Measurements from ENCODE around the gene SIGMAR1. TPM values are rescaled to one million over a fixed set of nuclear protein-coding genes. Genes with fewer than 3 reads are reported as not detected.

Gene SIGMAR1
- total and polyA plus RNA-seq, 2 experiments from 2014 or later = 126 to 240 TPM

GRCh38 chr9:34606905-34607304 lies 30.7 kb downstream of the SIGMAR1 start:
- no peaks in the 10 kb centered on the region for H3K36me3 ChIP-seq (replicated peaks; ENCODE audit: insufficient read depth, low read depth)
- peak overlapping the region; percentile 67 for H3K27ac ChIP-seq
- H3K4me1 ChIP-seq (ENCODE audit: insufficient read depth) = peaks cover 9% of the 10 kb centered on the region
- no peak overlapping the region for H3K4me3 ChIP-seq
- no peak overlapping the region for H2AFZ ChIP-seq
- H3K27me3 ChIP-seq = no peaks in the 10 kb centered on the region
- TF ChIP-seq EZH2 (IDR thresholded peaks at IDR 0.05; ENCODE audit: borderline replicate concordance) (no peak), EZH2phosphoT487 (IDR thresholded peaks at IDR 0.05; ENCODE audit: low read depth, severe bottlenecking, unreplicated experiment) (no peak), CTCF (IDR thresholded peaks at IDR 0.05; ENCODE audit: poor library complexity) (no peak)
- 83% methylated on average over 3 of the region's 3 CpGs for WGBS (ENCODE audit: low lambda C conversion rate, missing lambda C conversion rate)
- H3K9me3 ChIP-seq (ENCODE audit: low read depth) = no peaks in the 10 kb centered on the region
- H3K9me2 ChIP-seq (replicated peaks; ENCODE audit: insufficient read depth) = no peaks in the 10 kb centered on the region
- peak; percentile 48 for DNase-seq (ENCODE audit: low spot score)
- no peak overlapping the region for H3K4me2 ChIP-seq
- peaks cover 13% of the 10 kb centered on the region for H3K79me2 ChIP-seq
- H4K20me1 ChIP-seq (ENCODE audit: insufficient read depth, poor library complexity, severe bottlenecking) = no peaks in the 10 kb centered on the region

GRCh38 chr9:34606190-34606589 lies 31.4 kb downstream of the SIGMAR1 start:
- no peak for TF ChIP-seq EZH2phosphoT487 (IDR thresholded peaks at IDR 0.05; ENCODE audit: low read depth, severe bottlenecking, unreplicated experiment)
- no peak for TF ChIP-seq CTCF (IDR thresholded peaks at IDR 0.05; ENCODE audit: poor library complexity)
- no peak for TF ChIP-seq EZH2 (IDR thresholded peaks at IDR 0.05; ENCODE audit: borderline replicate concordance)
- H3K79me2 ChIP-seq = peaks cover 6% of the 10 kb centered on the region
- no peak for DNase-seq (ENCODE audit: low spot score)
- H4K20me1 ChIP-seq (ENCODE audit: insufficient read depth, poor library complexity, severe bottlenecking) = no peaks in the 10 kb centered on the region
- H3K4me1 ChIP-seq (ENCODE audit: insufficient read depth) = peaks cover 9% of the 10 kb centered on the region
- H3K4me3 ChIP-seq = no peak overlapping the region
- H2AFZ ChIP-seq = no peak overlapping the region
- H3K27ac ChIP-seq = no peak overlapping the region
- H3K4me2 ChIP-seq = no peak overlapping the region
- H3K27me3 ChIP-seq = no peaks in the 10 kb centered on the region
- H3K9me3 ChIP-seq (ENCODE audit: low read depth) = no peaks in the 10 kb centered on the region
- no peaks in the 10 kb centered on the region for H3K9me2 ChIP-seq (replicated peaks; ENCODE audit: insufficient read depth)
- no peaks in the 10 kb centered on the region for H3K36me3 ChIP-seq (replicated peaks; ENCODE audit: insufficient read depth, low read depth)

- no peak overlapping the region for H3K4me3 ChIP-seq
- peak; percentile 95 for TF ChIP-seq CTCF (IDR thresholded peaks at IDR 0.05; ENCODE audit: poor library complexity)
- TF ChIP-seq EZH2 (IDR thresholded peaks at IDR 0.05; ENCODE audit: borderline replicate concordance) = no peak
- no peaks in the 10 kb centered on the region for H3K9me3 ChIP-seq (ENCODE audit: low read depth)
- H3K79me2 ChIP-seq = no peaks in the 10 kb centered on the region
- WGBS (ENCODE audit: low lambda C conversion rate, missing lambda C conversion rate) = 53% methylated on average over 4 of the region's 4 CpGs
- no peak overlapping the region for H2AFZ ChIP-seq
- H3K27me3 ChIP-seq = no peaks in the 10 kb centered on the region
- no peak overlapping the region for H3K4me2 ChIP-seq
- peaks cover 4% of the 10 kb centered on the region for H3K4me1 ChIP-seq (ENCODE audit: insufficient read depth)
- no peaks in the 10 kb centered on the region for H3K36me3 ChIP-seq (replicated peaks; ENCODE audit: insufficient read depth, low read depth)
- H4K20me1 ChIP-seq (ENCODE audit: insufficient read depth, poor library complexity, severe bottlenecking) = no peaks in the 10 kb centered on the region
- H3K9me2 ChIP-seq (replicated peaks; ENCODE audit: insufficient read depth) = no peaks in the 10 kb centered on the region
- DNase-seq (ENCODE audit: low spot score) = peak; percentile 87
- no peak overlapping the region for H3K27ac ChIP-seq
These were observed 33.9 kb downstream of the SIGMAR1 start for GRCh38 chr9:34603610-34604231.
